ENCODE results near the gene ZNF862.
"Not testable (repeated sequence)": the region's sequence is repeated elsewhere in the genome, so short reads cannot be mapped to it uniquely, and the experiment has no call there.

Gene ZNF862

GRCh38 chr7:149825567-149826343 is 12.4 kb upstream of the ZNF862 start:
- DNase-seq (ENCODE audit: low read depth), result no peak

- no peak for DNase-seq (ENCODE audit: low read depth)
These were observed 11.7 kb upstream of the ZNF862 start for GRCh38 chr7:149826344-149827088.

DNA sequence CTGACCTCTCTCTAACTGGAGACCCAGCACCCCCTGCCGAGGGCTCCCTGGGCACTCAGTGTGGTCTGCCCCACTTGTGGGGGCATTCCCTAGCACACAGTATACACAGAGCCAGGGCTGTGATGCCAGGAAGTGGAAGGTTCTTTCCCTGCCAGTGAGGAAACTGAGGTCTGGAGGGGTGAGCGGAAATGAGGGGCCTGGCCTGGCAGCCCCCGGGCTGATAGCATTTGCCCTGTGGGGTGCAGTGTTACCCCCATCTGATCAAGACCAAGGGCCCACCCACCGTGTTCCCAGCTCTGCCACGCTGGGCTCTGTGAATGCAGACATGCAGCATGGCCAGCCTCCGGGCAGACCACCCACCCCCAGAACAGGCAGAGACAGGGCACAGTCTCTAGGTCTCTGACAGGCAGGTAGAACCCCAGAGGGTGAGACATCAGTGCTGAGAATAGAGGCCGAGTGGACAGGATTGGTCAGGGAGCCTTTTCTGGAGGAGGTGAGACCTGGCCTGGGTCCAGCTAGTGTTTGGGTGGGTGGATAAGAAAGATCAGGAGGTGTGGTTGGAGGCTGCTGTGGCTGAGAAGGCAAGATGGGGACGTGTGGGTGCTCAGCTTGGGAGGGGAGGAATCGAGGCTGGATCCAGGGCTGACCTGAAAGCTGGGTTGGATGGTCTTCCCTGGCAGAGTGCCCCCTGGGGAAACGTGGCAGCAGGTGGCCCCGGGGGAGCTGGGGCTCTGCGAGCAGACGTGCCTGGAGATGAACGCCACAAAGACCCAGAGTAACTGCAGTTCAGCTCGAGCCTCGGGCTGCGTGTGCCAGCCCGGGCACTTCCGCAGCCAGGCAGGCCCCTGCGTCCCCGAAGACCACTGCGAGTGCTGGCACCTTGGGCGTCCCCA is 10.8 kb upstream of the ZNF862 start:
- DNase-seq (ENCODE audit: low read depth), result no peak

GRCh38 chr7:149828357-149829309 is 9.5 kb upstream of the ZNF862 start:
- DNase-seq (ENCODE audit: low read depth), result no peak

- not testable (repeated sequence) for DNase-seq (ENCODE audit: low read depth)
These were observed 7.6 kb upstream of the ZNF862 start for GRCh38 chr7:149830527-149830926.

DNA sequence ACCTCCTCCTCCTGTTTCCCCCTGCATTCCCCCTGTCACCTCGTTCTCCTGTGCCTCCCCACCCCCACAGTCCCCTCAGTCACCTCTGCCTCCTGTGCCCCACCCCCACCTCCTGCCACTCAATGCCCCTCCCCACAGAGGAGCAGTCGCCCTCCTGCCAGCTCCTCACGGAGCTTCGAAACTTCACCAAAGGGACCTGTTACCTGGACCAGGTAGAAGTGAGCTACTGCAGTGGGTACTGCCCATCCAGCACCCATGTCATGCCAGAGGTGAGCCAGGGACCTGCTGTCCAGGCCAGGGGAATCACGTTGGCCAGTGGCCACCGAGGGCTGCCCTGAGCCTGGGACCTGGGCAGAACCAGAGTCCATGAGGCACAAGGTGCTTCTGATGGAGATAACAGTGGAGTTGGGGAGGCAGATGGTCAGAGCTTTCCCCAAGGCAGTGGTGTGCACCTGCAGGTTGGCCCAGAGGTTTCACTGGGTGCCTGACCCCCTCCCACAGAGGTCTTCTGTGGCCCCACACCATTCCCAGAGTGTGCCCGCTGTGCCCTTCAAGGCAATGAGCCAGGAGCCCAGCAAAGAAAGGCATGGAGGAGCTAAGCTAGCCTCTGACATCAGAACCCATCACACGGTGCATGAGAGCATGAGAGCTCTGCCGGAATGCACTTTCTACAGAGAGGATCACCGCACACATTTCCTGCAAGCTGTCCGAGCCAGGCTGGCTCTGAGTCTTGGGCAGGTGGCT is 7.0 kb upstream of the ZNF862 start:
- DNase-seq (ENCODE audit: low read depth), result no peak

DNA sequence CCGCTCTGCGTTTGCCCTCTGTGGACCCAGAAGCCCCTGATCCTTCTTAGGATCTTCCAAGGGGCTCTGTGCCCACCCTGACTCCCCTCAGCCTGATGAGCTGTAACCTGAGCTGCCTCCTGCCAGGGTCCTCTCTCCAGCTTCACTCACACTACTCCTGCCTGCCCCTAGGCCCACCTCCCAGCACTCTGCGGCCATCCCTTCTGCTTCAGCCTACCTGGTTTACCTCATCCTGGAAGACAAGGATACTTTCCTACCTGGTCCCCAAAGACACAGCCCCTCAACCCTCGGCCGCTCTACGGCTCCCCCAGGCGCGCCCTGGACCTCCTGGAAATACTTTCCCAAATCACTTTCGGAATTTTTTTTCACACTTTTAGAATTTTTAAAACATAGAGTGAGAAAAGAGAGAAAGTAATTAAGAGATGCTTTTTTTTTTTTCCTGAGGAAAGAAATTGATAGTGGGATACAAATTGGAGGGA is 6.4 kb upstream of the ZNF862 start:
- no peak for DNase-seq (ENCODE audit: low read depth)

DNA sequence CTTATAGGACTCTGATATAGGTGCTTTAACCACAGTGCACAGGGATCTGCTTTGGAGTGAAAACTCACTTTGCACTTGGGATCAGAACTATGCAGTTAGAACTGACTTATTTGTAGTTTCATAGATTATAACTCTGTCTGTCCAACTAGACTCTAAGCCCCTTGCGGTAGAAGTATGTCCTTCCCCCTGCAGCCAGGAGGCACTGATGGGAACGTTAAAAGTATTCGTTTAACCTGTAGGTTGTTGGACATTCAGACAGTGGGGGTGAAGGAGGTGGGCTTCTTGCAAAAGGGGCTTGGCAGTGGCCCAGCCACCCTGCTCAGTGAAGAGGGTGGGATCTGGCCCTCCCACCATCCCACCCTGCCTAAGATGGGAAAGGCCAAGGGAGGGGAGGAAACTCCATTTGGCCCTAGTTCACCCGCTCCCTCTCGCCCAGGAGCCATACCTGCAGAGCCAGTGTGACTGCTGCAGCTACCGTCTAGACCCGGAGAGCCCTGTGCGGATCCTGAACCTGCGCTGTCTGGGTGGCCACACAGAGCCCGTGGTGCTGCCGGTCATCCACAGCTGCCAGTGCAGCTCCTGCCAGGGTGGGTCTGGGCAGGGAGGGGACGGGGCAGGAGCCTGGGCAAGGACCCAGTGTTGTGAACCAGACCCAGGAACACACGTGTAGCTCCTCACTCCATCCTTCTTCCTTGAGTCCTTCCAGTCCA is 5.7 kb upstream of the ZNF862 start:
- DNase-seq (ENCODE audit: low read depth), result no peak

DNA sequence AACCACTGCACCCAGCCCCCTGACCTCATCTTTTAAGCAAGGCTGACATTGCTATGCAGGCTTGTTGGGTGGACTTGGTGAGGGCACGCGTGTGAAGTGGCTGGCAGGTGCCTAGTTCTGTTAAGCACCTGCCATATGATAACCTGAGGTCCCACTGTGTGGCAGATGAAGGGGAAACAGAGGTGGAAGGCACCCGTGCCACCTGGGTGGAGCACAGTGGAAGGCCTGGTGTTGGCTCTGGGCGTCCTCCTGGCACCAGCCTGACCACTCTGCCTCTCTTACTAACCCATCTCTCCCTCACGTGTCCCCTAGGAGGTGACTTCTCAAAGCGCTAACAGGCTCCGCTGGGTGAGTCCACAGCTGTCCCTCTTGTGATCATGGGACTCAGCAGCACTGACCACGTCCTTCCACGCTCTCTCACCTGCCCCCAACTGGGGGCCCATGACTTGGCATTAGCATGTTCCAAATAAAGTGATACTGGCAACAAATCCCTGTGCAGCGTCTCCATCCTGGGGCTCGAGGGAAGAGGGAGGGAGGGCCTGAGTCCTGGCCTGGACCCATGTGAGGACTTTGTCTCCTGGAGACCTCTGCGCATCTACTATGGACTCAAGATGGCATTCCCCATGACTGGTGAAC is 4.6 kb upstream of the ZNF862 start:
- DNase-seq (ENCODE audit: low read depth), result no peak

DNA sequence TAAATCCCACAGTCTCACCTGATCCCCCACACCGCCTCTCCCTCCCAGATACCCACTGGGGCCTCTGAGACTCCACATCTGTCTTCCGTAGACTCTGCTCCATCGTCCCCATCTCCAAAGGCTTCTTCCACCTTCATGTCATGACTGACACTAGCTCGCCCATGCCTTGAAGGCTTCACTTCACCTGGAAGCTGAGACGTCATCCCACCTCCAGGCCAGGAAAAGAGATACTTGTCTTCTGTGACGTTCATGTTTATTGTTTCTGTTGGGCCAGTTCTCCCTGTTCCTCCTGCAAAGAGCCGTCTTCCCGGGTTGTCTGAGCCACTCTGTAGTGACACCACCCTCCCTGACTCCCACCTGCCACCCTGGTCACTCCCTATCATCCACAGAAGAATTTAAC is 3.6 kb upstream of the ZNF862 start:
- DNase-seq (ENCODE audit: low read depth), result no peak

DNA sequence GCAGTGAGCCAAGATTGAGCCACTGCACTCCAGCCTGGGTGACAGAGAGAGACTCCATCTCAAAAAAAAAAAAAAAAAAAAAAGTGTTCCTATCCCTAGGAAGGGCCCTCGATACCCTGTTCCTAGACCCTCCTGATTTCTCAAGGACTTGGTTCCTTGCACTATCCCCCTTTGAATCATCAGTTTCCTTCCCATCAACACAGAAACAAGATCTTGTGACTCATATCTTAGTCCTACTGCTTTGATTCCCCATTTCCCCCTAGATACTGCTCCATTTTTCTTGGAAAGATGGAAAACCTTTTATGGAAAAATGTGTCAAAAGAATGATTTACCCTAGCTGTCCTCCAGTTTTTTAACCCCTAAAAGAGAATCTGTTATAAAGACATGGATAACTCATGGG is 1.7 kb upstream of the ZNF862 start:
- no peak for DNase-seq (ENCODE audit: low read depth)

GRCh38 chr7:149837564-149838223 is 481 bp upstream of the ZNF862 start:
- DNase-seq (ENCODE audit: low read depth), result no peak

DNA sequence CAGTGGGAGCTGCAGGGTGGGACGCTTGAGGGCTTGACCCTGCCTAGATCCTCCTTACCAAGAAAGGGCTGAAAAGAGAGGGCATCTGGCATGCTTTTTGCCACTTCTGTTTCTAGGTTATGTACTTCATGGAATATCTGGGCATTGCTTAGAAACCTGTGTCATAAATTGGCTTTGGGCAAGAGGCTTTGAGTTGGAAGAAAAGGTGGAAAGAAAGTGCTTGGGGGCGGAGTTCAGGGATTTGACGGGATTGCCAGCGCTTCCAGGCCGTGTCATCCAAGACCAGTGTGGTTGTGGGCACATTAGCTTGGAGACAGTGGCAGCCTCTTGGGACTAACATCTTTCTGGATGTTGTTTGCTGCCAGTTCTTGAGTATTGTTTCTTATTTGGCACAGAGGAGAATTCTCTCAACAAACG is 825 bp downstream of the ZNF862 start:
- DNase-seq (ENCODE audit: low read depth), result peak; percentile 9

DNA sequence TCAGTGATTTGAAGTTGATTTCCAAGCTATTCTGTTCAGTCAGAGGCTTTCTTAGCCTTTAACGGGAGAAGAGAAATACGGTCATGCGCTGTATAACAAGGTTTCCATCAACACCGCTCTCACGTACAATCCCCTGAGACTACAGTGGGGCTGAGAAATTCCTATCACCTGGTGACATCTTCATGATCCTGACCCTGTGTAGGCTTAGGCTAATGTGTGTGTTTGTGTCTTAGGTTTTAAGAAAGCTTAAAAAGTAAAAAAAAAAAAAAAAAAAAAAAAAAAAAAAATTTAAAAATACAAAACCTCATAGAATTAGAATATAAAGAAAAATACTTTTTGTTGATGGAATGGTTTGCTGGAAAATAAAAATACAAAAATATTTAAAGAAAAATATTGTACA is 1.8 kb downstream of the ZNF862 start:
- no peak for DNase-seq (ENCODE audit: low read depth)

DNA sequence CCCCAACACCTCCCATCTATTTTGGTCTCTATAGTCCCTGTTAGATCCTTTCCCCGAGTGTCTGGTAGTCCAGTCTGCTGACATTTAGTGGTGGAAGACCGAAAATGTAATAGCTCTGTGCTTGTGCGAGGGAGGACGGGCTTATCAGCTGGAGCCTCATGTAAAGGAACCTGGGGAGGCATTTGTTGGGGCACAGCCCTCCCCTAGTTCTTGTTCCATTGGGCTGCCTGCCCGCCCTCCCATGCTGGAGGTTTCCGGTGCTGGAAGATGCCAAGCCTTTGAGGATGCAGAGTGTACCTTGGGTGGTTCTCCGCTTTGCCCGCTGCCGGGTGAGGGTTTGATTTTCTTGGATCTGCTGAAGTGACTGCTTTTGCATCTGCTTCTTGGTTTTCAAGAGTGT is 5.4 kb downstream of the ZNF862 start:
- no peak for DNase-seq (ENCODE audit: low read depth)

DNA sequence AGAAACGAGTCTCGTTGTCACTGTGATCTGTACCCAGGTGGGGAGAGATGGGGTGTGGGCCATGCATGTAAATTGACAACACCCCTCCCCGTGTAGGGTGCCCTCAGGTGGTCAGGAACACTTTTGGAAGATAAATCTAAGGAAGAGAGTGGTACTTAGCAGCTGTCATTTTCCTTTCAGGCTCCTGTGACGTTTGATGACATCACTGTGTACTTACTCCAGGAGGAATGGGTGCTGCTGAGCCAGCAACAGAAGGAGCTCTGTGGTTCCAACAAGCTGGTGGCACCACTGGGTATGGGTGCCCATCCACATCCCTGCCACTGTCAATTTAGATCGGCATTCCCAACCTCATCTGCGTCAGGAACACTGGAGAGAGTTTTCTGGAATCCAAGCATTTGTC is 6.3 kb downstream of the ZNF862 start:
- DNase-seq (ENCODE audit: low read depth), result no peak

- no peak for DNase-seq (ENCODE audit: low read depth)
These were observed 7.2 kb downstream of the ZNF862 start for GRCh38 chr7:149845257-149845980.

GRCh38 chr7:149846021-149846420 is 7.8 kb downstream of the ZNF862 start:
- DNase-seq (ENCODE audit: low read depth), result no peak

Measured in HS-5 (cell line).